Measurements from ENCODE around the gene ASB1.
A peak's percentile ranks its signal among the peaks of the same experiment; 100 is the strongest.

Gene ASB1

GRCh38 chr2:238430781-238431180, 4.1 kb downstream of the ASB1 start:
- H3K4me3 ChIP-seq (ENCODE audit: low read length in 2 of 2) = no peak overlapping the region

DNA sequence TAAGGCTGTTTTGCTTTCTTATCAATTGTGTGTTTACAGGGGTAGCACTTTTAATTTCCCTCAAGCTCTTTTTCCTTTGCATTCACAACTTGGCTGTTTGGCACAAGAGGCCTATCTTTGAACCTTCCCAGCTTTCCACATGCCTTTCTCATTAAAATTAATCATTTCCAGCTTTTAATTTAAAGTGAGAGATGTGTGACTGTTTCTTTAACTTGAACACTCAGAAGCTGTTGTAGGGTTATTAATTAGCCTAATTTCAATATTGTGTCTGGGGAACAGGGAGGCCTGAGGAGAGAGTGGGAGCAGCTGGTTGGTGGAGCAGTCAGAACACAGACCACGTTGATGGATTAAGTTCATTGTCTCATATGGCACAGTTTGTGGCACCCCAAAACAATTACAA, 4.7 kb downstream of the ASB1 start:
- H2BK15ac ChIP-seq (ENCODE audit: low read length) = no peak overlapping the region
- WGBS, 2 donors (ENCODE audit: extremely low coverage in 2 of 2, insufficient read length in 2 of 2, insufficient replicate concordance in 1 of 2) = no CpG with 5 or more reads among the region's 1 CpG
- no peak overlapping the region for H3K27ac ChIP-seq (replicated peaks; ENCODE audit: low read length)
- H3K23ac ChIP-seq (ENCODE audit: low read depth, low read length, poor library complexity) = no peak overlapping the region
- H2AK5ac ChIP-seq (ENCODE audit: low read depth, low read length) = no peak overlapping the region
- no peak overlapping the region for H4K8ac ChIP-seq (ENCODE audit: low read depth, low read length)
- H3K27me3 ChIP-seq (ENCODE audit: control insufficient read depth in 3 of 3, insufficient read depth in 3 of 3, low read depth in 1 of 3, low read length in 3 of 3) = no peaks in the 10 kb centered on the region
- H2BK12ac ChIP-seq (ENCODE audit: low read length) = no peak overlapping the region
- no peak overlapping the region for H3K4me3 ChIP-seq (ENCODE audit: low read length in 2 of 2)
- H2AFZ ChIP-seq (ENCODE audit: low read length) = no peak overlapping the region
- H4K91ac ChIP-seq (ENCODE audit: low read depth, low read length, poor library complexity) = no peak overlapping the region
- H3K36me3 ChIP-seq (replicated peaks in 1 of 2; ENCODE audit: control insufficient read depth in 2 of 2, insufficient read depth in 2 of 2, low read length in 2 of 2) = peaks cover 22 to 61% of the 10 kb centered on the region in 2 donors
- no peak overlapping the region for H2BK120ac ChIP-seq (ENCODE audit: low read depth, low read length)
- H3K4me2 ChIP-seq (ENCODE audit: insufficient read depth, low read length, poor library complexity, severe bottlenecking) = no peak overlapping the region
- no peak overlapping the region for H2BK5ac ChIP-seq (ENCODE audit: low read length)
- no peak for DNase-seq (ENCODE audit: low spot score)
- no peak overlapping the region for H3K4ac ChIP-seq (ENCODE audit: low read length)
- H3K14ac ChIP-seq (ENCODE audit: low read length) = no peak overlapping the region
- peaks cover 13% of the 10 kb centered on the region for H3K79me1 ChIP-seq (ENCODE audit: low read depth, low read length)
- H3K9ac ChIP-seq (ENCODE audit: low read depth, low read length, poor library complexity) = no peak overlapping the region
- no peak overlapping the region for H3K18ac ChIP-seq (ENCODE audit: low read length)
- peaks cover 7 to 18% of the 10 kb centered on the region in 2 donors for H3K9me3 ChIP-seq (replicated peaks in 1 of 2; ENCODE audit: control insufficient read depth in 2 of 2, insufficient read depth in 1 of 2, low read depth in 1 of 2, low read length in 2 of 2)
- peaks cover 3 to 4% of the 10 kb centered on the region in 2 donors for H3K4me1 ChIP-seq (ENCODE audit: control insufficient read depth in 2 of 2, insufficient read depth in 1 of 2, low read depth in 1 of 2, low read length in 2 of 2)

More at GRCh38 chr2:238430781-238431180, 4.1 kb downstream of the ASB1 start:
- H3K4me1 ChIP-seq (ENCODE audit: control insufficient read depth in 2 of 2, insufficient read depth in 1 of 2, low read depth in 1 of 2, low read length in 2 of 2) = peaks cover 7 to 8% of the 10 kb centered on the region in 2 donors
- DNase-seq (ENCODE audit: low spot score) = no peak
- WGBS, 2 donors (ENCODE audit: extremely low coverage in 2 of 2, insufficient read length in 2 of 2, insufficient replicate concordance in 1 of 2) = no CpG with 5 or more reads among the region's 6 CpGs
- no peak overlapping the region for H2BK12ac ChIP-seq (ENCODE audit: low read length)
- H2AFZ ChIP-seq (ENCODE audit: low read length) = no peak overlapping the region
- H4K91ac ChIP-seq (ENCODE audit: low read depth, low read length, poor library complexity) = no peak overlapping the region
- H3K27ac ChIP-seq (replicated peaks; ENCODE audit: low read length) = no peak overlapping the region
- no peak overlapping the region for H3K23ac ChIP-seq (ENCODE audit: low read depth, low read length, poor library complexity)
- H3K27me3 ChIP-seq (ENCODE audit: control insufficient read depth in 3 of 3, insufficient read depth in 3 of 3, low read depth in 1 of 3, low read length in 3 of 3) = no peaks in the 10 kb centered on the region
- no peak overlapping the region for H2BK5ac ChIP-seq (ENCODE audit: low read length)
- H2BK120ac ChIP-seq (ENCODE audit: low read depth, low read length) = no peak overlapping the region
- no peak overlapping the region for H2AK5ac ChIP-seq (ENCODE audit: low read depth, low read length)
- H3K14ac ChIP-seq (ENCODE audit: low read length) = no peak overlapping the region
- H3K9me3 ChIP-seq (replicated peaks in 1 of 2; ENCODE audit: control insufficient read depth in 2 of 2, insufficient read depth in 1 of 2, low read depth in 1 of 2, low read length in 2 of 2) = peaks cover 7 to 18% of the 10 kb centered on the region in 2 donors
- no peak overlapping the region for H4K8ac ChIP-seq (ENCODE audit: low read depth, low read length)
- H2BK15ac ChIP-seq (ENCODE audit: low read length) = no peak overlapping the region
- no peak overlapping the region for H3K9ac ChIP-seq (ENCODE audit: low read depth, low read length, poor library complexity)
- H3K79me1 ChIP-seq (ENCODE audit: low read depth, low read length) = peaks cover 13% of the 10 kb centered on the region
- H3K4me2 ChIP-seq (ENCODE audit: insufficient read depth, low read length, poor library complexity, severe bottlenecking) = no peak overlapping the region
- no peak overlapping the region for H3K4ac ChIP-seq (ENCODE audit: low read length)
- no peak overlapping the region for H3K18ac ChIP-seq (ENCODE audit: low read length)
- H3K36me3 ChIP-seq (replicated peaks in 1 of 2; ENCODE audit: control insufficient read depth in 2 of 2, insufficient read depth in 2 of 2, low read length in 2 of 2) = peaks cover 20 to 54% of the 10 kb centered on the region in 2 donors

DNA sequence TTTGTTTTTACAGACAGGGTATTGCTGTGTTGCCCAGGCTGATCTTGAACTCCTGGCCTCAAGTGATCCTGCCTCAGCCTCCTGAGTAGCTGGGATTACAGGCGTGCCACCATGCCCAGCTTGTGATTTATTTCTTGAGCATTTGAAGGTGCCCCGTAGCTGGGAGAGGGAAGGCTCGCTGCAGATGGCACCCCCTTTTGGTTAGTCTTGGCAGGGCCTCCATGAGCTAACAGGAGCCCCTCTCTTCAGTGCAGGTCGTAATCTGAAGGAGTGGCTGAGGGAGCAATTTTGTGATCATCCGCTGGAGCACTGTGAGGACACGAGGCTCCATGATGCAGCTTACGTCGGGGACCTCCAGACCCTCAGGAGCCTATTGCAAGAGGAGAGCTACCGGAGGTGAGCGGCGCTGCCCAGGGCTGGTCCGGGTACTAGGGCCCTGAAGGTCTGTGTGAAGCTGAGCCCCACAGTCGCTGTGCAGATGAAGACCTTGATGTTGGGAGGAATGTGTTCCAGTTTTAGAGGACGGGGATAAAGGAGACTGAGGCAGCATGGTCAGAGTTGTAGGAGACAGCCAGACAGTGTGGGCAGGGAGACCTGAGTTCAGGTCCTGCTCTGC, 6.7 kb downstream of the ASB1 start:
- H4K91ac ChIP-seq (ENCODE audit: low read depth, low read length, poor library complexity) = no peak overlapping the region
- H3K4me3 ChIP-seq (ENCODE audit: low read length in 2 of 2) = no peak overlapping the region
- H3K4ac ChIP-seq (ENCODE audit: low read length) = no peak overlapping the region
- H3K14ac ChIP-seq (ENCODE audit: low read length) = no peak overlapping the region
- peaks cover 22 to 78% of the 10 kb centered on the region in 2 donors for H3K36me3 ChIP-seq (replicated peaks in 1 of 2; ENCODE audit: control insufficient read depth in 2 of 2, insufficient read depth in 2 of 2, low read length in 2 of 2)
- H3K9ac ChIP-seq (ENCODE audit: low read depth, low read length, poor library complexity) = no peak overlapping the region
- no peaks in the 10 kb centered on the region for H3K27me3 ChIP-seq (ENCODE audit: control insufficient read depth in 3 of 3, insufficient read depth in 3 of 3, low read depth in 1 of 3, low read length in 3 of 3)
- H4K8ac ChIP-seq (ENCODE audit: low read depth, low read length) = no peak overlapping the region
- DNase-seq (ENCODE audit: low spot score) = no peak
- no peak overlapping the region for H3K18ac ChIP-seq (ENCODE audit: low read length)
- no peak overlapping the region for H2BK120ac ChIP-seq (ENCODE audit: low read depth, low read length)
- no peak overlapping the region for H2BK15ac ChIP-seq (ENCODE audit: low read length)
- H3K4me2 ChIP-seq (ENCODE audit: insufficient read depth, low read length, poor library complexity, severe bottlenecking) = no peak overlapping the region
- no peak overlapping the region for H3K23ac ChIP-seq (ENCODE audit: low read depth, low read length, poor library complexity)
- H3K9me3 ChIP-seq (replicated peaks in 1 of 2; ENCODE audit: control insufficient read depth in 2 of 2, insufficient read depth in 1 of 2, low read depth in 1 of 2, low read length in 2 of 2) = peaks cover 7 to 18% of the 10 kb centered on the region in 2 donors
- no peak overlapping the region for H3K27ac ChIP-seq (replicated peaks; ENCODE audit: low read length)
- H3K79me1 ChIP-seq (ENCODE audit: low read depth, low read length) = peaks cover 6% of the 10 kb centered on the region
- H3K4me1 ChIP-seq (ENCODE audit: control insufficient read depth in 2 of 2, insufficient read depth in 1 of 2, low read depth in 1 of 2, low read length in 2 of 2) = peaks cover 0 to 1% of the 10 kb centered on the region in 2 donors
- no peak overlapping the region for H2AFZ ChIP-seq (ENCODE audit: low read length)
- WGBS, 2 donors (ENCODE audit: extremely low coverage in 2 of 2, insufficient read length in 2 of 2, insufficient replicate concordance in 1 of 2) = no CpG with 5 or more reads among the region's 14 CpGs
- no peak overlapping the region for H2AK5ac ChIP-seq (ENCODE audit: low read depth, low read length)
- H2BK5ac ChIP-seq (ENCODE audit: low read length) = no peak overlapping the region
- no peak overlapping the region for H2BK12ac ChIP-seq (ENCODE audit: low read length)

DNA sequence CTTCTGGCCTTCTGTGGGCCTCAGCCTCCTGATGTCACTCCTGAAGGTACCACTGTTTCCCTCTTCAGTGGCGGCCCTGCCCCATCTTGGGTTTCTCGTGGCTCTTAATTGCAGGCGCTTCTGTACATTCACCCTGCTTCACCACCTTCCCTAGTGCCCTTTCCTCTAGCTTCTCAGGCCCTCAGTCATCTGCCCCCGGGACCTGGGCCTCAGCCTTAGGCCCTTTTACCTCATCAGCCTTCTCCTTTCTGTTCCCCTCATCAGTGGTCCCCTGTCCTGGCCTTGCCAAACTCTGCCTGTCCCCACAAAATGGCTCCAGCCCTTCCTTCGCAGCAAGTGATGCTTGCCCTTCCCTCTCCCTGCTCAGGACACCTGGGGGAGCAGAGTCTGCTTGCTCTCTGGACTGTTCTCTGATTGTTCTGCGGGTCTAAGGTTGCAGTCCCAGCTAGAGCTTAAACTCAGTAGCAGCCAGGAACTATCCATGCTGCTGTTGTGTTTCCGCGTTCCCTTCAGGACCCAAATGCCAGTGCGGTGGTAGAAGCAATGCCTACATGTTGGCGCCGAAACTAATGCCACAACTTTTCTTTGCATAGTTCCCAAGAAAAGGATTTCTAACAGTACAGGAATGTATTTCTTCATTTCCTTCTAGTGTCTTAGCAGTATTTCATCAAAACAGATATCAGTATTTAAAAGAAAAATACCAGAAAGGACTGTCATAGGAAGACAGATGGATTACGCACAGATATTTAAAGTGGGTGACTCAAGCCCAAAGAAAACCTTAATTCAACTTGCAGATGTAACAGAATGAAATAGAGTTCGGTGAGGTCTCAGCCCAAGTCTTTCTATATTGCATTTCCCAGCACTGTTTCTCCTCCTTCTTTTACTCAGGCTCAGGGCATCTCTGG, 7.5 kb downstream of the ASB1 start:
- H2AFZ ChIP-seq (ENCODE audit: low read length) = no peak overlapping the region
- no peak overlapping the region for H4K8ac ChIP-seq (ENCODE audit: low read depth, low read length)
- no peak overlapping the region for H2AK5ac ChIP-seq (ENCODE audit: low read depth, low read length)
- peaks cover 7 to 14% of the 10 kb centered on the region in 2 donors for H3K9me3 ChIP-seq (replicated peaks in 1 of 2; ENCODE audit: control insufficient read depth in 2 of 2, insufficient read depth in 1 of 2, low read depth in 1 of 2, low read length in 2 of 2)
- H3K4me3 ChIP-seq (ENCODE audit: low read length in 2 of 2) = peak overlapping the region in 1 of 2 donors; percentile 20
- no peak overlapping the region for H4K91ac ChIP-seq (ENCODE audit: low read depth, low read length, poor library complexity)
- no peak overlapping the region for H3K4ac ChIP-seq (ENCODE audit: low read length)
- no peak overlapping the region for H3K27ac ChIP-seq (replicated peaks; ENCODE audit: low read length)
- no CpG with 5 or more reads among the region's 13 CpGs for WGBS, 2 donors (ENCODE audit: extremely low coverage in 2 of 2, insufficient read length in 2 of 2, insufficient replicate concordance in 1 of 2)
- H3K4me1 ChIP-seq (ENCODE audit: control insufficient read depth in 2 of 2, insufficient read depth in 1 of 2, low read depth in 1 of 2, low read length in 2 of 2) = no peaks in the 10 kb centered on the region
- no peak overlapping the region for H2BK15ac ChIP-seq (ENCODE audit: low read length)
- no peak overlapping the region for H3K9ac ChIP-seq (ENCODE audit: low read depth, low read length, poor library complexity)
- peaks cover 5% of the 10 kb centered on the region for H3K79me1 ChIP-seq (ENCODE audit: low read depth, low read length)
- H2BK120ac ChIP-seq (ENCODE audit: low read depth, low read length) = no peak overlapping the region
- no peaks in the 10 kb centered on the region for H3K27me3 ChIP-seq (ENCODE audit: control insufficient read depth in 3 of 3, insufficient read depth in 3 of 3, low read depth in 1 of 3, low read length in 3 of 3)
- H2BK12ac ChIP-seq (ENCODE audit: low read length) = no peak overlapping the region
- no peak overlapping the region for H3K14ac ChIP-seq (ENCODE audit: low read length)
- peaks cover 23 to 84% of the 10 kb centered on the region in 2 donors for H3K36me3 ChIP-seq (replicated peaks in 1 of 2; ENCODE audit: control insufficient read depth in 2 of 2, insufficient read depth in 2 of 2, low read length in 2 of 2)
- H3K23ac ChIP-seq (ENCODE audit: low read depth, low read length, poor library complexity) = no peak overlapping the region
- no peak for DNase-seq (ENCODE audit: low spot score)
- no peak overlapping the region for H2BK5ac ChIP-seq (ENCODE audit: low read length)
- no peak overlapping the region for H3K18ac ChIP-seq (ENCODE audit: low read length)
- no peak overlapping the region for H3K4me2 ChIP-seq (ENCODE audit: insufficient read depth, low read length, poor library complexity, severe bottlenecking)
